Smooth muscle cell (in vitro differentiated cells): ENCODE data around the gene CST9L. TPM values are rescaled to one million over a fixed set of nuclear protein-coding genes. Genes with fewer than 3 reads are reported as not detected.

Source experiments
- DNase-seq: peaks from one replicate; lab custom pipeline; 2025; ENCODE audit not compliant: unreplicated experiment; lab: John Stamatoyannopoulos, UW
- H2AFZ ChIP-seq: fragments of 200-600 bp; sonication (generic); 2 replicates; pipeline ENCODE4 v1.6.0; 2016; ENCODE audit warnings: antibody characterized with exemption, low read depth, mild to moderate bottlenecking
- H3F3A ChIP-seq: fragments of 200-600 bp; sonication (generic); 2 replicates; pipeline ENCODE4 v1.6.0; 2017; ENCODE audit warnings: antibody characterized with exemption, low read depth
- H3K27ac ChIP-seq: fragments of 200-600 bp; sonication (generic); 2 replicates; pipeline ENCODE4 v1.5.1; 2016; ENCODE audit warnings: low read depth, mild to moderate bottlenecking
- H3K27me3 ChIP-seq: fragments of 200-600 bp; sonication (generic); 2 replicates; pipeline ENCODE4 v1.6.1; 2016; ENCODE audit warnings: low read depth, mild to moderate bottlenecking
- H3K36me3 ChIP-seq: fragments of 200-600 bp; sonication (generic); 2 replicates; pipeline ENCODE4 v1.5.1; 2016; ENCODE audit warnings: low read depth
- H3K4me1 ChIP-seq: fragments of 200-600 bp; sonication (generic); 2 replicates; pipeline ENCODE4 v1.5.1; 2016; ENCODE audit warnings: low read depth
- H3K4me2 ChIP-seq: fragments of 200-600 bp; sonication (generic); 2 replicates; pipeline ENCODE4 v1.6.0; 2016; ENCODE audit warnings: mild to moderate bottlenecking
- H3K4me3 ChIP-seq: fragments of 200-600 bp; sonication (generic); 2 replicates; pipeline ENCODE4 v1.5.1; 2016; ENCODE audit warnings: mild to moderate bottlenecking
- H3K79me2 ChIP-seq: fragments of 200-600 bp; sonication (generic); 2 replicates; pipeline ENCODE4 v1.6.0; 2016; ENCODE audit warnings: low read depth, mild to moderate bottlenecking
- H3K9ac ChIP-seq: fragments of 200-600 bp; sonication (generic); 2 replicates; pipeline ENCODE4 v1.6.0; 2016; ENCODE audit warnings: low read depth
- H3K9me3 ChIP-seq: fragments of 200-600 bp; sonication (generic); replicated peaks from 2 replicates; pipeline ENCODE4 v1.5.1; 2016; ENCODE audit warnings: low read depth
- H4K20me1 ChIP-seq: fragments of 200-600 bp; sonication (generic); 2 replicates; pipeline ENCODE4 v1.6.0; 2016; ENCODE audit warnings: low read depth
- WGBS: methylation state at CpG from one replicate; pipeline ENCODE4 v1.1.7; 2016; ENCODE audit warnings: low lambda C conversion rate; 5-methylcytosine and 5-hydroxymethylcytosine counted together
- polyA plus RNA-seq: library from polyadenylated mRNA; unstranded; fragments of >200 nt; fragmentation: Nextera tagmentation; extraction: Ambion mirVana; gene quantifications from 2 replicates; pipeline ENCODE4 v1.2.1, GENCODE V29; 2016
- total RNA-seq: library from RNA; depleted of rRNA; stranded (reverse); fragments of >200 nt; gene quantifications from 2 replicates; pipeline ENCODE4 v1.2.3, GENCODE V29; 2014
- TF ChIP-seq, protein P1 (sequence below): fragments of 200-600 bp; sonication (generic); IDR thresholded peaks from 2 replicates; pipeline ENCODE4 v1.5.1; 2017; ENCODE audit warnings: borderline replicate concordance, mild to moderate bottlenecking, antibody characterized with exemption; ENCODE audit not compliant: insufficient read depth, poor library complexity, severe bottlenecking

The CST9L gene
- total and polyA plus RNA-seq, 2 experiments from 2014 or later, result not detected

DNA sequence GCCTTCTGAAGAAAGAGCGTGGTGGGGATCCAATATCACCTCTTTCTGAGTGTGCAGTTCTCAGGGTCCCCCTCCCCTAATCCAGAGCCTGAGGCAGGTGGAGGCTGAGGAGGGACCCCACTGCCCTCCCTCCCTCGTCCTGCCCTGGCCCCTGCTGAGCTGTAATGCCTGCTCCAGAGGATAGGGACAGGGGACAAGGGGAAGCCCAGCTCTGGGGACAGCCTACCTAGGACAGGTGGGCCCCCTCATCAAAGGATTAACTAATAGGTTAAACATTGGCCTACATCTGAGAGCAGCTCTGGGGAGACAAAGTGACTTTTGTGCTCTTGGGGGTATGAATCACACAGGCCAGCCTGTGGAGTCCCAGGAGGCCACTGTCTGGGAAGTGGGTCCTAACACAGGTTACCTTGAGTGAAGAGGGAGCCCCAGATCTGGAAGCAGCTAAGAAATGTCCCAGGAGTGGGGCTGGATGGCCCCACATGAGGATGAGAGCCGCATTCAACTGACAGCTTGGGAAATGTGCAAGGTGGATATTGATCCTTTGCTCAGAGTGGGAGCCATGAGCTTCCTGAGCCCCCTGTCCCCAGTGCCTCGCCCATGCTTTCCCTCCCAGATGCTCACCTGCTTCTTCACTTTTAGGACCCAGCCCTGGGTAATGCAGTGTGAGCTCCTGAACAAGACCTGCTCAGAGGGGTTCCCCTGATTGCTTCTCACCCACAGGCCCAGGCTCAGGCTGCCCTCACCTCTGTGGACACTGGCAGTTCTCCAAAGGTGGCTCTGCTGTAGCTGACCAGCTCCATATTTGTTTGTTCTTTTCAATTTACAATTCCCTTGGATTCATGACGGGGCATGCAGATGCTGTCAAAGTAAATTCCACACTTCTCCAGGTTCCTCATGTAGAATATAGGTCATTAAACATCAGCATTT is 17.8 kb upstream of the CST9L start:
- Histone ChIP-seq H3K9me3 (no peaks in the 10 kb centered on the region), H3K79me2 (no peaks in the 10 kb centered on the region), H3K4me1 (no peaks in the 10 kb centered on the region), H2AFZ (no peak overlapping the region), H3K4me3 (no peak overlapping the region), H3K27ac (no peak overlapping the region), H3K27me3 (no peaks in the 10 kb centered on the region), H3K36me3 (no peaks in the 10 kb centered on the region), H3K4me2 (no peak overlapping the region), H3K9ac (no peak overlapping the region), H3F3A (no peaks in the 10 kb centered on the region), H4K20me1 (no peaks in the 10 kb centered on the region)
- DNase-seq, result no peak
- TF ChIP-seq, protein P1, sequence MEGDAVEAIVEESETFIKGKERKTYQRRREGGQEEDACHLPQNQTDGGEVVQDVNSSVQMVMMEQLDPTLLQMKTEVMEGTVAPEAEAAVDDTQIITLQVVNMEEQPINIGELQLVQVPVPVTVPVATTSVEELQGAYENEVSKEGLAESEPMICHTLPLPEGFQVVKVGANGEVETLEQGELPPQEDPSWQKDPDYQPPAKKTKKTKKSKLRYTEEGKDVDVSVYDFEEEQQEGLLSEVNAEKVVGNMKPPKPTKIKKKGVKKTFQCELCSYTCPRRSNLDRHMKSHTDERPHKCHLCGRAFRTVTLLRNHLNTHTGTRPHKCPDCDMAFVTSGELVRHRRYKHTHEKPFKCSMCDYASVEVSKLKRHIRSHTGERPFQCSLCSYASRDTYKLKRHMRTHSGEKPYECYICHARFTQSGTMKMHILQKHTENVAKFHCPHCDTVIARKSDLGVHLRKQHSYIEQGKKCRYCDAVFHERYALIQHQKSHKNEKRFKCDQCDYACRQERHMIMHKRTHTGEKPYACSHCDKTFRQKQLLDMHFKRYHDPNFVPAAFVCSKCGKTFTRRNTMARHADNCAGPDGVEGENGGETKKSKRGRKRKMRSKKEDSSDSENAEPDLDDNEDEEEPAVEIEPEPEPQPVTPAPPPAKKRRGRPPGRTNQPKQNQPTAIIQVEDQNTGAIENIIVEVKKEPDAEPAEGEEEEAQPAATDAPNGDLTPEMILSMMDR, result no peak
- WGBS, result 91% methylated on average over 5 of the region's 5 CpGs

DNA sequence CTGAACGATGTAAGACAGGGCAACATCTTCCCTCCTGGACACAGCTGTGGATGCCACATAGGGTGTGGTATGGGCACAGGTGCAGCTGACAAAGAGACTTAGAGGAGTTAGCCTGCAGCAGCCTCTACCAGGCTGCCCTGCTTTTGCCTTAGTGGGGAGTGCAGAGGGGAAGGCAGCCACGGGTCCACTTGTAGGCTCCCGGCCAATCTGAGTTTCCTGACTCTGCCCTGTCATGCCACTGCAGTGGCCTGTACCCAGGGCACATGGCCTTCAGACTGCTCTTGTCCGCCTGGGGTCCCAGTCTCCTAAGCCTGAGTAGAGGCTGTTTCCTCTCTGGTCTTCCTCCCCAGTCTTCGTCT is 17.1 kb upstream of the CST9L start:
- 90% methylated on average over 5 of the region's 5 CpGs for WGBS
- H3K9me3 ChIP-seq, result no peaks in the 10 kb centered on the region
- H3K4me2 ChIP-seq, result no peak overlapping the region
- no peaks in the 10 kb centered on the region for H3K36me3 ChIP-seq
- no peaks in the 10 kb centered on the region for H4K20me1 ChIP-seq
- no peaks in the 10 kb centered on the region for H3K79me2 ChIP-seq
- H3K4me1 ChIP-seq, result no peaks in the 10 kb centered on the region
- H3K27me3 ChIP-seq, result no peaks in the 10 kb centered on the region
- no peak for DNase-seq
- no peak overlapping the region for H3K27ac ChIP-seq
- TF ChIP-seq, protein P1, result no peak
- H3F3A ChIP-seq, result no peaks in the 10 kb centered on the region
- no peak overlapping the region for H3K9ac ChIP-seq
- no peak overlapping the region for H2AFZ ChIP-seq
- H3K4me3 ChIP-seq, result no peak overlapping the region

DNA sequence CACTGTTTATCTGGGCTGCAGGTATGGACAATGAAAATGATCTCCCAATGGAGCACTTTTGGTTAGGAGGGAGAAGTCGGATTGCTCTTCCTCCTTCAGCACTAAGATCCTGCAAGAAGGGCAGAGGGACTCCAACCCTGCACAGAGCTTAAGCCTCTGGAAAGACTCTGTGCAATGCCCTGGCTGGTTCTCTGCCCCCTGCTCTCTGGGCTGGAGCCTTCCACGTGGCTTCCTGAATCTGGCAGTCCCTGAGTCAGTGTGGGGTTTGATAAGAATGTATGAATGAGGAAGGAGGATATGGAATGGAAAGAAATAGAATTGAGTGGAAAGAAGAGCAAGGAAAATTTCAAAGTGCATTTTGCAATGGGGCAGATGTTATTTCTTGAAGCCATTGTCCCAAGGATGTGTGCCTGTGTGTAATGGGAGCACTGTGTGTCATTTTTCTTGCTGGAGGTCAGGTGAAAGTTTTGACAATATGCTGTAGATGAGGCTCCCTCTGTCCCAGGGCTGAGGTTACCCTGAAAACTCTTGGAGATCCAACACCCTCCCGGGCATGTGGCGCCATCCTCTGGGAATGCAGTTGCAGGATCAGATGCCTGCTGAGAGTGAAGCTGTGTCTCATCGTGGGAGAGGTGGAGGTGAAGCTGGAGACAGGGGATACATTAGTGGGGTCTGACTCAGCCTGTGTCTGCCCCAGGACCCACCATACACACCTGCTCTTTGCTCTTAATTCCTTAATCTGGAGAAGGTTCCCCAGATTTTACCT is 16.3 kb upstream of the CST9L start:
- Histone ChIP-seq H3K9ac (no peak overlapping the region), H3K27me3 (no peaks in the 10 kb centered on the region), H3K4me1 (no peaks in the 10 kb centered on the region), H3K27ac (no peak overlapping the region), H3K79me2 (no peaks in the 10 kb centered on the region), H3K9me3 (no peaks in the 10 kb centered on the region), H3K36me3 (no peaks in the 10 kb centered on the region), H2AFZ (no peak overlapping the region), H3K4me2 (peak overlapping the region; percentile 12), H3F3A (no peaks in the 10 kb centered on the region), H3K4me3 (no peak overlapping the region), H4K20me1 (no peaks in the 10 kb centered on the region)
- DNase-seq, result no peak
- TF ChIP-seq, protein P1, result no peak
- WGBS, result 69% methylated on average over 5 of the region's 5 CpGs
